ENCODE data around the gene TMEM17. TPM values are rescaled to one million over a fixed set of nuclear protein-coding genes. Genes with fewer than 3 reads are reported as not detected.

The TMEM17 gene
- polyA plus RNA-seq, 1 of the 3 experiments (the other 2 are of a cell fraction), result 5.5 TPM

DNA sequence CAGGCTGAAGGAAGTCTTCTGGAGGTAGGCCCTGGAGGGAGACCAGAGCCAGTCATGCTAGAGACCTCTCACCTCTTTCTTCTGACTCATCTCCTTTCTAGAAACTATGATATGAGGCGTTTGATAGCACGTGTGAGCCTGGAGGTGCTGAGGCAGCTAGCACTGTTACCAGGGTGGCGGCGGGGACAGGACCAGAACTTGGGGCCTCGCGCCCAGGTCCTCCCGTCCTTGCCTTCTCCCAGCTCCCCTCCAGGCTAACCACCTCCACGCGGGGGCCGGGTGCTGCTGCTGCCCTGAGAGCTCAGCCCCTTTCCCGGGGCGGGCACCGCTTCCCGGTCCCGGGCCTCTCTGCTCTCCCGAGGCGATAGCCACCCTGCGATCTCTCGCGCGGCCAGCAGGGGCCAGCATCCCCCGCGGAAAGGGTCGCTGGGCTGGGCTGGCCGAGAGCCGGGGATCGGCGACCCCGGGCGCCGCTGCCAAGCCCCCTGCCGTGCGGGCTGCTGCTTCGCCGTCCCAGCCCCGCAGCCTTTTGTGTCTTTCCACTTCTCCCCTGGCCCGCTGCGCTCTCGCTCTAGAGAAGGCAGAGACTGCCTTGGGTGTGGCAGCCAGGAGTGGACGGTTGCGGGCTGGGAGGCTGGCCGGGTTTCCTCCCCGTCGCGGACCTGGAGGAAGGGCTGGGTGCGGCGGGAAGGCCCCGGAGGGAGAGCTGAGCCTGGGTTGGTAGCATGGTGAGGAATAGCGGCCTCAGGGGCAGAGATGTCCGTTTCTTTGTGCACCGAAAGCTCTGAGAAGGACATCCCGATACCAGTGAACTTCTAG is 49.1 kb downstream of the TMEM17 start (continued):
- TF ChIP-seq SIN3A (IDR thresholded peaks at IDR 0.05; ENCODE audit: borderline replicate concordance, low read depth, low read length), result no peak; the same call in 1 of the 2 replicates
- TF ChIP-seq CHD2 (IDR thresholded peaks at IDR 0.05; ENCODE audit: low read length, partially characterized antibody), result no peak
- no peak for TF ChIP-seq RFX5 (IDR thresholded peaks at IDR 0.05; ENCODE audit: low read length)
- no peak for TF ChIP-seq FOXJ3 (CRISPR knock-in tag; IDR thresholded peaks at IDR 0.05)
- TF ChIP-seq, protein P1, sequence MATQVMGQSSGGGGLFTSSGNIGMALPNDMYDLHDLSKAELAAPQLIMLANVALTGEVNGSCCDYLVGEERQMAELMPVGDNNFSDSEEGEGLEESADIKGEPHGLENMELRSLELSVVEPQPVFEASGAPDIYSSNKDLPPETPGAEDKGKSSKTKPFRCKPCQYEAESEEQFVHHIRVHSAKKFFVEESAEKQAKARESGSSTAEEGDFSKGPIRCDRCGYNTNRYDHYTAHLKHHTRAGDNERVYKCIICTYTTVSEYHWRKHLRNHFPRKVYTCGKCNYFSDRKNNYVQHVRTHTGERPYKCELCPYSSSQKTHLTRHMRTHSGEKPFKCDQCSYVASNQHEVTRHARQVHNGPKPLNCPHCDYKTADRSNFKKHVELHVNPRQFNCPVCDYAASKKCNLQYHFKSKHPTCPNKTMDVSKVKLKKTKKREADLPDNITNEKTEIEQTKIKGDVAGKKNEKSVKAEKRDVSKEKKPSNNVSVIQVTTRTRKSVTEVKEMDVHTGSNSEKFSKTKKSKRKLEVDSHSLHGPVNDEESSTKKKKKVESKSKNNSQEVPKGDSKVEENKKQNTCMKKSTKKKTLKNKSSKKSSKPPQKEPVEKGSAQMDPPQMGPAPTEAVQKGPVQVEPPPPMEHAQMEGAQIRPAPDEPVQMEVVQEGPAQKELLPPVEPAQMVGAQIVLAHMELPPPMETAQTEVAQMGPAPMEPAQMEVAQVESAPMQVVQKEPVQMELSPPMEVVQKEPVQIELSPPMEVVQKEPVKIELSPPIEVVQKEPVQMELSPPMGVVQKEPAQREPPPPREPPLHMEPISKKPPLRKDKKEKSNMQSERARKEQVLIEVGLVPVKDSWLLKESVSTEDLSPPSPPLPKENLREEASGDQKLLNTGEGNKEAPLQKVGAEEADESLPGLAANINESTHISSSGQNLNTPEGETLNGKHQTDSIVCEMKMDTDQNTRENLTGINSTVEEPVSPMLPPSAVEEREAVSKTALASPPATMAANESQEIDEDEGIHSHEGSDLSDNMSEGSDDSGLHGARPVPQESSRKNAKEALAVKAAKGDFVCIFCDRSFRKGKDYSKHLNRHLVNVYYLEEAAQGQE (IDR thresholded peaks at IDR 0.05; ENCODE audit: low read depth, low read length), result no peak
- TF ChIP-seq GATA2 (CRISPR knock-in tag; IDR thresholded peaks at IDR 0.05), result no peak
- peak; percentile 94 for TF ChIP-seq RAD21 (IDR thresholded peaks at IDR 0.05; ENCODE audit: low read length)
- no peak for TF ChIP-seq MEF2A (IDR thresholded peaks at IDR 0.05; ENCODE audit: borderline replicate concordance, low read depth)
- TF ChIP-seq RCOR1 (IDR thresholded peaks at IDR 0.05; ENCODE audit: low read length), result no peak

DNA sequence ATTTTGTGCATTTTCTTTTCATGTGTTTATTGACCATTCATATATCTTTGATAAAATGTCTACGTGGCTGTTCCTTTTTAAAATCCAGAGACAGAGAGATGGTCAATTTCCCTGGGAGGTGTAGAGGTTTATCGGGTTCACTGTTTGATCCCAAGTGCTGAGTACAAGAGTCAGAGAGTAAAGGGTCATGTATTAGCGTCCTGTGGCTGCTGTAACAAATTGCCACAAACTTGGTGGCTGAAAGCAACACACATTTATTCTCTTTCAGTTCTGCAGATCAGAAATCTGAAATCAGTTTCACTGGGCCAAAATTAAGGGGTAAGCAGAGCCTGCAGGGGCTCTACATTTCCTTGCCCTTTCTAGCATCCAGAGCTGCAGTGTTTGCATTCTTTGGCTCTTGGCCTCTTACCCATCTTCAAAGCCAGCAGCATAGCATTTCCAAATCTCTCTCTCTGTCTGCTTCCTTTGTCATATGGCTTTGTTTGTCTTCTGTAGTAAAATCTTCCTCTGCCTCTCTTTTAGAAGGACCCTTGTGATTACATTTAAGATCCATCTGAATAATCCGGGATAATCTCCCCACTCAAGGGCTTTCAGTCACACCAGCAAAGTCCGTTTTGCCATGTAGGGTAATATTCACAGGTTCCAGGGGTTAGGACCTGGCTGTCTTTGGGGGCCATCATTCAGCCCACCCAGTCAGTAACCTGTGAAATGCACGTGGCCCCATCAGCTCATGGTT is 49.9 kb downstream of the TMEM17 start:
- H3K9me3 ChIP-seq, result no peaks in the 10 kb centered on the region
- CTCF ChIA-PET, result interaction anchor here (0.6 to 14.0 kb wide), 54 partner anchors 8 to 1173 kb away, joined by 3 to 304 read pairs (median 4); partner anchors contain the start of genes EHBP1 and WDPCP
- no peaks in the 10 kb centered on the region for H3K9me2 ChIP-seq
- H3F3A ChIP-seq (replicated peaks; ENCODE audit: insufficient read depth), result no peaks in the 10 kb centered on the region
- H3K27ac ChIP-seq (ENCODE audit: low read depth in 2 of 2, low read length in 1 of 2), result no peak overlapping the region
- peak overlapping the region; percentile 96 for H2AFZ ChIP-seq (ENCODE audit: low read depth)
- DNase-seq, result no peak
- H3K27me3 ChIP-seq (ENCODE audit: insufficient read depth), result no peaks in the 10 kb centered on the region
- no peak for TF ChIP-seq JUND (IDR thresholded peaks at IDR 0.05)
- TF ChIP-seq, protein P1 (IDR thresholded peaks at IDR 0.05; ENCODE audit: low read depth, low read length), result no peak
- no peak for TF ChIP-seq MEF2A (IDR thresholded peaks at IDR 0.05; ENCODE audit: borderline replicate concordance, low read depth)
- no peak for TF ChIP-seq FOXM1 (IDR thresholded peaks at IDR 0.05; ENCODE audit: low read depth)
- TF ChIP-seq FOSL2 (IDR thresholded peaks at IDR 0.05; ENCODE audit: borderline replicate concordance, low read depth), result no peak
- no peak for TF ChIP-seq ELF1 (IDR thresholded peaks at IDR 0.05)
- TF ChIP-seq, protein P2, sequence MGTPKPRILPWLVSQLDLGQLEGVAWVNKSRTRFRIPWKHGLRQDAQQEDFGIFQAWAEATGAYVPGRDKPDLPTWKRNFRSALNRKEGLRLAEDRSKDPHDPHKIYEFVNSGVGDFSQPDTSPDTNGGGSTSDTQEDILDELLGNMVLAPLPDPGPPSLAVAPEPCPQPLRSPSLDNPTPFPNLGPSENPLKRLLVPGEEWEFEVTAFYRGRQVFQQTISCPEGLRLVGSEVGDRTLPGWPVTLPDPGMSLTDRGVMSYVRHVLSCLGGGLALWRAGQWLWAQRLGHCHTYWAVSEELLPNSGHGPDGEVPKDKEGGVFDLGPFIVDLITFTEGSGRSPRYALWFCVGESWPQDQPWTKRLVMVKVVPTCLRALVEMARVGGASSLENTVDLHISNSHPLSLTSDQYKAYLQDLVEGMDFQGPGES (IDR thresholded peaks at IDR 0.05; ENCODE audit: low read depth, low read length), result no peak
- no peak for TF ChIP-seq NRF1 (IDR thresholded peaks at IDR 0.05; ENCODE audit: low read depth, low read length)
- TF ChIP-seq RCOR1 (IDR thresholded peaks at IDR 0.05; ENCODE audit: low read length), result no peak
- TF ChIP-seq NFIC (IDR thresholded peaks at IDR 0.05; ENCODE audit: borderline replicate concordance), result no peak
- H3K4me1 ChIP-seq (ENCODE audit: control insufficient read depth in 1 of 2, insufficient read depth in 2 of 2, low read depth in 1 of 2, low read length in 1 of 2), result peaks cover 0 to 12% of the 10 kb centered on the region in 2 experiments; a peak in 1 of 4 replicates
- H3K79me2 ChIP-seq (ENCODE audit: insufficient read depth), result no peaks in the 10 kb centered on the region
- peak overlapping the region; percentile 79; the same call in 1 of the 2 replicates for H3K4me2 ChIP-seq
- H3K9ac ChIP-seq, result no peak overlapping the region
- H4K20me1 ChIP-seq (ENCODE audit: insufficient read depth), result no peaks in the 10 kb centered on the region
- no peaks in the 10 kb centered on the region for H3K36me3 ChIP-seq (replicated peaks in 1 of 2; ENCODE audit: control insufficient read depth in 1 of 2, insufficient read depth in 2 of 2, low read length in 1 of 2)
- WGBS (ENCODE audit: low lambda C conversion rate), result 97% methylated on average over 6 of the region's 6 CpGs
- POLR2A ChIA-PET, result interaction anchor here (0.5 to 1.8 kb wide), 2 partner anchors 36 to 49 kb away, joined by 4 to 5 read pairs; partner anchors contain the start of gene TMEM17
- H3K4me3 ChIP-seq (ENCODE audit: low read depth in 2 of 2, low read length in 1 of 2), result no peak overlapping the region

Data from SK-N-SH (cell line).